Thoracic aorta (tissue), 2 donors: ENCODE measurements around the gene SUSD2. TPM values are rescaled to one million over a fixed set of nuclear protein-coding genes. Genes with fewer than 3 reads are reported as not detected.
"Not testable (repeated sequence)": the region's sequence is repeated elsewhere in the genome, so short reads cannot be mapped to it uniquely, and the experiment has no call there.

Experiments
- ATAC-seq: fragments of 150-250 bp; one replicate; pipeline ENCODE4 v1.8.0; 2017; ENCODE audit warnings: low read depth; ENCODE audit not compliant: insufficient number of reproducible peaks, low FRiP score
- DNase-seq: peaks from one replicate; pipeline ENCODE4 v3.0.0-alpha.2; 2020; ENCODE audit warnings: low spot score
- H3K27ac ChIP-seq, 2 donors: fragments of 200-600 bp; sonication (generic); 1 replicate in 1 of 2; 2 replicates in 1 of 2; pipeline ENCODE4 v1.5.1; 2016; ENCODE audit warnings: mild to moderate bottlenecking in 2 of 2, moderate library complexity in 2 of 2
- H3K27me3 ChIP-seq: fragments of 200-600 bp; sonication (generic); replicated peaks from 2 replicates; pipeline ENCODE4 v1.6.0; 2016; ENCODE audit warnings: mild to moderate bottlenecking; ENCODE audit not compliant: insufficient read depth
- H3K36me3 ChIP-seq: fragments of 200-600 bp; sonication (generic); one replicate; pipeline ENCODE4 v1.5.1; 2016
- H3K4me1 ChIP-seq, 2 donors: fragments of 200-600 bp; sonication (generic); 1 replicate in 1 of 2; 2 replicates in 1 of 2; pipeline versions ENCODE4 v1.5.1 to v1.6.0; 2016; ENCODE audit warnings: low read depth in 2 of 2, mild to moderate bottlenecking in 1 of 2; ENCODE audit not compliant: control insufficient read depth in 1 of 2
- H3K4me3 ChIP-seq: fragments of 200-600 bp; sonication (generic); 2 replicates; pipeline ENCODE4 v1.5.1; 2016; ENCODE audit warnings: mild to moderate bottlenecking
- H3K9me3 ChIP-seq: fragments of 200-600 bp; sonication (generic); 2 replicates; pipeline ENCODE4 v1.5.1; 2016
- total RNA-seq, 2 donors: library from RNA; depleted of rRNA; stranded (reverse); fragments of >200 nt; gene quantifications; one replicate each; pipeline versions ENCODE4 v1.1.0 to v1.2.3, GENCODE V29; 2016
- TF ChIP-seq, protein P1 (sequence below): fragments of 200-600 bp; sonication (generic); IDR thresholded peaks from one replicate; pipeline ENCODE4 v1.5.1; 2019; ENCODE audit warnings: antibody characterized with exemption

The SUSD2 gene
- total RNA-seq, 2 donors from 2014 or later, result 16.8 to 43.2 TPM

DNA sequence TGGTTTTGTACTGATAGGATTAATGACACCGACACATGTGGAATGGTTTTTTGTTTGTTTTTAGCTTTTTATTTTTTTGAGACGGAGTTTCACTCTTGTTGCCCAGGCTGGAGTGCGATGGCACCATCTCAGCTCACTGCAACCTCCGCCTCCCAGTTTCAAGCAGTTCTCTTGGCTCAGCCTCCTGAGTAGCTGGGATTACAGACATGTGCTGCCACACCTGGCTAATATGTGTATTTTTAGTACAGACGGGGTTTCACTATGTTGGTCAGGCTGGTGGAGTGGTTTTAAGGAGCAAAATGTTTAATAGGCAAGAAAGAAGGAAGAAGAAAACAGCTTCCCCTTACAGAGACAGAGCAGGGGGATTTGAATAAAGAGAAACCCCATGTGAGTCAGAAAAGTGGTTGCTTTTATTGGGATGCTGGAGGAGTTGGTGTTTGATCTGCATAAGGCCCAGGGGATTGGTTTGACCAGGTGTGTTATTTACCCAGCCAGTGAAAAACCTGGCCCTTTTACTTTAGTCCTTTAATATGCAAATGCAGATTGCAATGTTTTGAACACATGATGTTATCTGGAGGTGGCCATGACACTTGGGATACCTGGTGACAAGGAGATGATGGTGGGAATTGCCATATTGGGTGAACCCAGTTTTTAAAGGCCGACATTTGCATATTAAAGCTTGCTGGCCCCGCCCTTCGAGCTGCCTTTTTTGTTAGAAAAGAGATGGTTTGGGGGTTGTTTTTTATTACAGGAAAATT, 24.3 kb downstream of the SUSD2 start:
- Histone ChIP-seq H3K27ac (no peak overlapping the region), H3K27me3 (no peaks in the 10 kb centered on the region), H3K36me3 (no peaks in the 10 kb centered on the region), H3K4me3 (no peak overlapping the region), H3K9me3 (no peaks in the 10 kb centered on the region), H3K4me1 (peaks cover 19 to 23% of the 10 kb centered on the region in 2 donors)
- TF ChIP-seq, protein P1, sequence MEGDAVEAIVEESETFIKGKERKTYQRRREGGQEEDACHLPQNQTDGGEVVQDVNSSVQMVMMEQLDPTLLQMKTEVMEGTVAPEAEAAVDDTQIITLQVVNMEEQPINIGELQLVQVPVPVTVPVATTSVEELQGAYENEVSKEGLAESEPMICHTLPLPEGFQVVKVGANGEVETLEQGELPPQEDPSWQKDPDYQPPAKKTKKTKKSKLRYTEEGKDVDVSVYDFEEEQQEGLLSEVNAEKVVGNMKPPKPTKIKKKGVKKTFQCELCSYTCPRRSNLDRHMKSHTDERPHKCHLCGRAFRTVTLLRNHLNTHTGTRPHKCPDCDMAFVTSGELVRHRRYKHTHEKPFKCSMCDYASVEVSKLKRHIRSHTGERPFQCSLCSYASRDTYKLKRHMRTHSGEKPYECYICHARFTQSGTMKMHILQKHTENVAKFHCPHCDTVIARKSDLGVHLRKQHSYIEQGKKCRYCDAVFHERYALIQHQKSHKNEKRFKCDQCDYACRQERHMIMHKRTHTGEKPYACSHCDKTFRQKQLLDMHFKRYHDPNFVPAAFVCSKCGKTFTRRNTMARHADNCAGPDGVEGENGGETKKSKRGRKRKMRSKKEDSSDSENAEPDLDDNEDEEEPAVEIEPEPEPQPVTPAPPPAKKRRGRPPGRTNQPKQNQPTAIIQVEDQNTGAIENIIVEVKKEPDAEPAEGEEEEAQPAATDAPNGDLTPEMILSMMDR, result no peak
- ATAC-seq (no peak), DNase-seq (no peak)

DNA sequence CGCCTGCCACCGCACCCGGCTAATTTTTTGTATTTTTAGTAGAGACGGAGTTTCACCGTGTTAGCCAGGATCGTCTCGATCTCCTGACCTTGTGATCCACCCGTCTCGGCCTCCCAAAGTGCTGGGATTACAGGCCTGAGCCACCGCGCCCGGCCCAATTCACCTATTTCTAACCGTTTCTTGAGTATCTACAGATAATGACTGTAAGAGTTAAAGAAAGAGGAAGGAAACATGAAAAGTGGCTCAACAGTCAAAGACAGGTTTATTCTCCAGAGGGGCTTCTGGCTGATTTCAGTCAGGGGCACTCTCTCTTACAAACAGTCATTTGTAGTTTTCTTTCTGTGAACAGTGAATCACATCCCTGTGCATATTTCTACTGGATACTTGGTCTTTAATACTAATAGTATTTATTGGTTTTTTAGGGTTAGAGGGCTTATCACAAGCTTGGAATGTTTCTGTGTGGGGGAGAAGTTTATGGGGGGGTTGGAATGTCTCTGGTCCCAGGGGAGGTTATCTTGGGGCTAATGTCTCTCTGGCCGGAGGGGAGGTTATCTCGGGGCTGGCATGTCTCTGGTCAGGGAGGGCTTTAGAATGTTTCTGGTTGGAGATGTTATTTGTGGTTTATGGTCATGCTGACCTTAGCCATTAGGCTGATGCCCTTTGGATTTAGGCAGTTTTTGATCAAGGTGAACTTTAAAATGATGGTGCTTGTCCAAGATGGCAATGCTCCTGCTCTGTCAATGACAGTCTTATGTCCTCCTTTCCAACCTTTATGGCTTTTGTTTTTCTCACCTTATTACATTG, 25.4 kb downstream of the SUSD2 start:
- not testable (repeated sequence) for H3K36me3 ChIP-seq, H3K9me3 ChIP-seq, DNase-seq, ATAC-seq, H3K4me3 ChIP-seq, H3K27me3 ChIP-seq
- peak overlapping the region; percentile 65 to 84 for H3K27ac ChIP-seq
- H3K4me1 ChIP-seq, result peaks cover 19 to 23% of the 10 kb centered on the region in 2 donors

DNA sequence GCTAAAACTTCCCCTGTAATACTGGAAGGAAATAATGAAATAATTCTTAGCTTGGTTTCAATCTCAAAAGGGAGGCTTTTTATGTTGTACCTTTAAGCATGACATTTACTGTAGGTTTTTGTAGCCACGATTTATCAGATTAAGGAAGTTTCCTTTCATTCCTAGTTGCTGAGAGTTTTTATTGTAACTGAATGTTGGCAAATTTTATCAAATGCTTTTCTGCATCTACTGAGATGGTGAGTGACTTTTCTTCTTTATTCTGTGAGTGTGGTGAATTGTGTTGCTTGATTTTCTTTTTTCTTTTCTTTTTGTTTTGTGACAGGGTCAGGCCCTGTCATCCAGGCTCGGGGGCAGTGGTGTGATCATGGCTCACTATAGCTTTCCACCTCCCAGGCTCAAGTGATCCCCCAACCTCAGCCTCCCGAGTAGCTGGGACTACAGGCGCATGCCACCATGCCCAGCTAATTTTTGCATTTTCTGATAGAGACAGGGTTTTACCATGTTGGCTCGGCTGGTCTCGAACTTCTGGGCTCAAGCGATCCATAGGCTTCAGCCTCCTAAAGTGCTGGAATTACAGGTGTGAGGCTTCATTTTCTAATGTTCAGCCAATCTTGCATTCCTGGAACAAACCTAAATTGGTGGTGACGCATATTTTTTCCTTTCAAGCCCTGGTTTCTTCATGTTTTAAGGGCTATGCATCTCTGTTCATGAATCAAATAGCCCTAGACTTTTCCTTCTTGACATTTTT, 26.2 kb downstream of the SUSD2 start:
- ATAC-seq (no peak), DNase-seq (no peak)
- H3K4me3 ChIP-seq, result no peak overlapping the region
- peak overlapping the region; percentile 65 to 84 for H3K27ac ChIP-seq
- peaks cover 19 to 23% of the 10 kb centered on the region in 2 donors for H3K4me1 ChIP-seq
- H3K36me3 ChIP-seq, result no peaks in the 10 kb centered on the region
- H3K9me3 ChIP-seq, result no peaks in the 10 kb centered on the region
- TF ChIP-seq, protein P1, result no peak
- no peaks in the 10 kb centered on the region for H3K27me3 ChIP-seq

DNA sequence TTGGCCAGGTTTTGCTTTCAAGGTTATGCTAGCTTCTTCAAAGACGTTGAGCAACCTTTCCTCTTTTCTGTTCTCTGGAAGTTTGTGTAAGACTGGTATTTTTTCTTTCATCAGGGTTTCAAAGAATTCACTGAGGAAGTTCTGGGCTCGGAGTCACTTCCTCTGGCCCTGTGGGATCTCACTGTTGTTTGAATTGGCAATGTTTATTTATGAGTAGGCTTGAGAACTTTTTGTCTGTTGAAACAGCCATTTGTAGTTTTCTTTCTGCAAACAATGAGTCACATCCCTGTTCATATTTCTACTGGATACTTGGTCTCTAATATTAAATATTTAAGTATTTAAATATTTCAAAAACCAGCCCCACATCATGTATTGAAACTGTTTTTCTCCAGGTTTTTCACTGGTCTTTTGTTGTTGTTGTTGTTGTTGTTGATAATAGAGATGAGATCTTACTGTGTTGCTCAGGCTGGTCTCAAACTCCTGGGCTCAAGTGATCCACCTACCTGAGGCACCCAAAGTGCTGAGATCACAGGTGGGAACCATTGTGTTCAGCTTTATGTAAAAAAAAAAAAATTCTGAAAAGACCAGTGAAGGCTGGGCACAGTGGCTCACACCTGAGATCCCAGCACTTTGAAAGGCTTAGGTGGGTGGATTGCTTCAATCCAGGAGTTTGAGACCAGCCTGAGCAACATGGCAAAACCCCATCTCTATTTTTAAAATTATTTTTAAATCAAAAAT, 26.9 kb downstream of the SUSD2 start:
- DNase-seq, result peak; percentile 28
- no peak overlapping the region for H3K4me3 ChIP-seq
- H3K27ac ChIP-seq, result peak overlapping the region; percentile 65 to 84
- H3K36me3 ChIP-seq, result no peaks in the 10 kb centered on the region
- peak; percentile 94 for ATAC-seq
- peaks cover 19 to 23% of the 10 kb centered on the region in 2 donors for H3K4me1 ChIP-seq
- TF ChIP-seq, protein P1, result no peak
- H3K9me3 ChIP-seq, result no peaks in the 10 kb centered on the region
- H3K27me3 ChIP-seq, result no peaks in the 10 kb centered on the region

DNA sequence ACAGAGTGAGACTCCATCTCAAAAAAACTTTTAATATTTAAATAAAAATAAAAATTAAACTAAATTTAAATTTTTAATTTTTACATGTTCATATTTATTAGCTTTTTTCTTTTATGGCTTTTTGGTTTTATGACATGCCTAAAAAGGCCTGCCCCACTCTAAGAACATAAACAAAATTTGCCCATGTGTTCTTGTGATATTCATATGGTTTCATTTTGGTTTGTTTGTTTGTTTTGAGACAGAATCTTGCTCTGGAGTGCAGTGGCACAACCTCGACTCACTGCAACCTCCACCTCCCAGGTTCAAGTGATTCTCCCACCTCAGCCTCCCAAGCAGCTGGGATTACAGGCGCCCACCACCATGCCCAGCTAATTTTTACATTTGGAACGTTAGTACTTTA, 27.7 kb downstream of the SUSD2 start:
- DNase-seq, result no peak
- TF ChIP-seq, protein P1, result no peak
- ATAC-seq, result no peak
- Histone ChIP-seq H3K27me3 (no peaks in the 10 kb centered on the region), H3K4me1 (peaks cover 19 to 23% of the 10 kb centered on the region in 2 donors), H3K27ac (no peak overlapping the region), H3K36me3 (no peaks in the 10 kb centered on the region), H3K9me3 (no peaks in the 10 kb centered on the region), H3K4me3 (no peak overlapping the region)
